Measurements from ENCODE around the gene WASHC4.

- TF ChIP-seq CTCF (IDR thresholded peaks at IDR 0.05) (no peak), TCF7L2 (IDR thresholded peaks at IDR 0.05; ENCODE audit: low read depth, low read length) (no peak)
Observed at GRCh38 chr12:105177208-105177607, 69.7 kb downstream of the WASHC4 start.

Measured in Panc1 (cell line).